CD4-positive, alpha-beta T cell (primary cell): ENCODE results near the gene FAM229B. TPM values are rescaled to one million over a fixed set of nuclear protein-coding genes. Genes with fewer than 3 reads are reported as not detected.

ENCODE experiments used
- ATAC-seq: fragments of 200-7000 bp; cut with Tn5 transposase; one replicate; pipeline ENCODE4 v1.10.0; 2022; ENCODE audit warnings: mild to moderate bottlenecking; ENCODE audit not compliant: poor library complexity
- CTCF ChIA-PET: fragments of 350-600 bp; sonication (Branson Sonifier 250); formaldehyde crosslinking; loops from one replicate; lab custom pipeline; 2021; ENCODE audit warnings: antibody characterized with exemption, inconsistent platforms; lab: Charles Lee
- POLR2A ChIA-PET: fragments of 350-600 bp; sonication (Branson Sonifier 250); formaldehyde crosslinking; loops from one replicate; lab custom pipeline; 2021; ENCODE audit warnings: antibody characterized with exemption, inconsistent platforms; lab: Charles Lee
- DNase-seq, 14 experiments: peaks; one replicate each; pipeline ENCODE4 v3.0.0-alpha.2; 2013 to 2020; ENCODE audit warnings: mixed read lengths in 2 of 14
- H3K27ac ChIP-seq, 2 donors: one replicate each; pipeline versions ENCODE4 v1.5.1 to v1.7.0; 2013; ENCODE audit warnings: low read length in 2 of 2, low read depth in 1 of 2, mild to moderate bottlenecking in 1 of 2
- H3K27me3 ChIP-seq, 2 experiments: 1 replicate in 1 of 2; 2 replicates in 1 of 2; pipeline versions ENCODE4 v1.6.1 to v1.7.0; 2013; ENCODE audit warnings: low read length in 2 of 2, control low read depth in 1 of 2, mild to moderate bottlenecking in 1 of 2, moderate library complexity in 1 of 2; ENCODE audit not compliant: insufficient read depth in 2 of 2, control insufficient read depth in 1 of 2
- H3K36me3 ChIP-seq: one replicate; pipeline ENCODE4 v1.6.1; 2013; ENCODE audit warnings: low read length, control low read depth; ENCODE audit not compliant: insufficient read depth
- H3K4me1 ChIP-seq: one replicate; pipeline ENCODE4 v1.6.1; 2013; ENCODE audit warnings: low read length, control low read depth; ENCODE audit not compliant: insufficient read depth
- H3K4me3 ChIP-seq: one replicate; pipeline ENCODE4 v1.5.1; 2013; ENCODE audit warnings: mild to moderate bottlenecking, low read length, moderate library complexity
- H3K9me3 ChIP-seq, 2 experiments: 1 replicate in 1 of 2; 2 replicates in 1 of 2; pipeline versions ENCODE4 v1.6.1 to v1.7.0; 2013; ENCODE audit warnings: low read length in 2 of 2, mild to moderate bottlenecking in 2 of 2, control low read depth in 1 of 2, moderate library complexity in 1 of 2; ENCODE audit not compliant: control insufficient read depth in 1 of 2, insufficient read depth in 1 of 2
- H3K27ac Mint-ChIP-seq: one replicate; pipeline ENCODE4 v1.8.0; 2020; ENCODE audit warnings: mixed read lengths
- H3K27me3 Mint-ChIP-seq: one replicate; pipeline ENCODE4 v1.8.0; 2021; ENCODE audit warnings: mixed read lengths
- H3K36me3 Mint-ChIP-seq: one replicate; pipeline ENCODE4 v1.8.0; 2021; ENCODE audit warnings: low read depth, mixed read lengths
- H3K4me1 Mint-ChIP-seq: one replicate; pipeline ENCODE4 v1.8.0; 2021; ENCODE audit warnings: low read depth, mixed read lengths
- H3K4me3 Mint-ChIP-seq: one replicate; pipeline ENCODE4 v1.8.0; 2020; ENCODE audit warnings: mild to moderate bottlenecking, mixed read lengths
- H3K9me3 Mint-ChIP-seq: one replicate; pipeline ENCODE4 v1.8.0; 2020; ENCODE audit warnings: mixed read lengths
- CTCF ChIP-seq: fragments of 200-600 bp; IDR thresholded peaks from one replicate; pipeline ENCODE4 v1.8.0; 2022; ENCODE audit warnings: antibody characterized with exemption, mild to moderate bottlenecking
- intact Hi-C, 2 experiments: fragments of 100-400 bp; cut with DNase I in 1 of 2; cut with micrococcal nuclease in 1 of 2; formaldehyde crosslinking; loops; one replicate each; pipeline versions ENCODE4 v1.15.1 to v1.9.0; 2023 to 2025; cut with DNase I, micrococcal nuclease
- total RNA-seq, 174 experiments: library from RNA in 2 of 174; stranded (reverse) in 2 of 174; gene quantifications; one replicate each; pipeline ENCODE4 v1.2.3 and lab custom pipeline; 2021 to 2026

The FAM229B gene
- total RNA-seq, 2 experiments from 2014 or later: 3.6 to 4.4 TPM

- H3K27ac Mint-ChIP-seq: no peak overlapping the region
- H3K27me3 Mint-ChIP-seq: peaks cover 18% of the 10 kb centered on the region
- H3K36me3 Mint-ChIP-seq: no peaks in the 10 kb centered on the region
- intact Hi-C loops: no loop called here
- CTCF ChIA-PET: no interaction called here
- no peaks in the 10 kb centered on the region for H3K9me3 Mint-ChIP-seq
- no peaks in the 10 kb centered on the region for H3K36me3 ChIP-seq
- no peaks in the 10 kb centered on the region for H3K4me1 Mint-ChIP-seq
- peaks cover 0 to 10% of the 10 kb centered on the region in 2 experiments for H3K27me3 ChIP-seq
- DNase-seq (peak in 1 of 14 experiments; percentile 5), ATAC-seq (no peak)
- POLR2A ChIA-PET: interaction anchor here (1.1 kb wide), 1 partner anchor 30 kb away, joined by 4 read pairs; the partner anchor contains the start of genes FAM229B and TUBE1
- H3K4me3 ChIP-seq: no peak overlapping the region
- TF ChIP-seq CTCF: no peak
- H3K4me3 Mint-ChIP-seq: no peak overlapping the region
- no peaks in the 10 kb centered on the region for H3K4me1 ChIP-seq
- H3K9me3 ChIP-seq: no peaks in the 10 kb centered on the region
- no peak overlapping the region for H3K27ac ChIP-seq
Measured at GRCh38 chr6:112117554-112117953, 30.2 kb downstream of the FAM229B start.

GRCh38 chr6:112118034-112118433 lies 30.6 kb downstream of the FAM229B start:
- intact Hi-C loops: no loop called here
- H3K27ac ChIP-seq: no peak overlapping the region
- ATAC-seq: no peak
- ChIA-PET POLR2A (interaction anchor here (1.1 kb wide), 1 partner anchor 31 kb away, joined by 4 read pairs; the partner anchor contains the start of genes FAM229B and TUBE1), CTCF (no interaction called here)
- Mint-ChIP-seq H3K9me3 (no peaks in the 10 kb centered on the region), H3K27ac (no peak overlapping the region), H3K4me1 (no peaks in the 10 kb centered on the region), H3K4me3 (no peak overlapping the region), H3K36me3 (no peaks in the 10 kb centered on the region), H3K27me3 (peaks cover 18% of the 10 kb centered on the region)
- no peak overlapping the region for H3K4me3 ChIP-seq
- TF ChIP-seq CTCF: no peak
- DNase-seq: no peak
- no peaks in the 10 kb centered on the region for H3K4me1 ChIP-seq
- no peaks in the 10 kb centered on the region for H3K36me3 ChIP-seq
- H3K27me3 ChIP-seq: peaks cover 0 to 10% of the 10 kb centered on the region in 2 experiments
- no peaks in the 10 kb centered on the region for H3K9me3 ChIP-seq

GRCh38 chr6:112122756-112123155 lies 35.4 kb downstream of the FAM229B start:
- POLR2A ChIA-PET: no interaction called here
- H3K27me3 ChIP-seq: peaks cover 0 to 3% of the 10 kb centered on the region in 2 experiments
- CTCF ChIA-PET: no interaction called here
- no peaks in the 10 kb centered on the region for H3K36me3 ChIP-seq
- Mint-ChIP-seq H3K36me3 (no peaks in the 10 kb centered on the region), H3K4me3 (no peak overlapping the region), H3K27ac (no peak overlapping the region), H3K27me3 (peaks cover 6% of the 10 kb centered on the region), H3K4me1 (no peaks in the 10 kb centered on the region), H3K9me3 (no peaks in the 10 kb centered on the region)
- no peak for TF ChIP-seq CTCF
- no peaks in the 10 kb centered on the region for H3K9me3 ChIP-seq
- H3K4me1 ChIP-seq: no peaks in the 10 kb centered on the region
- no peak overlapping the region for H3K4me3 ChIP-seq
- intact Hi-C loops: no loop called here
- DNase-seq: peak in 1 of 14 experiments; percentile 2
- no peak overlapping the region for H3K27ac ChIP-seq
- ATAC-seq: no peak
